ENCODE data around the gene MIB2. TPM values are rescaled to one million over a fixed set of nuclear protein-coding genes. Genes with fewer than 3 reads are reported as not detected.
A peak's percentile ranks its signal among the peaks of the same experiment; 100 is the strongest.

Gene MIB2
- total RNA-seq, 1 donor from 2014 or later: 108 TPM

DNA sequence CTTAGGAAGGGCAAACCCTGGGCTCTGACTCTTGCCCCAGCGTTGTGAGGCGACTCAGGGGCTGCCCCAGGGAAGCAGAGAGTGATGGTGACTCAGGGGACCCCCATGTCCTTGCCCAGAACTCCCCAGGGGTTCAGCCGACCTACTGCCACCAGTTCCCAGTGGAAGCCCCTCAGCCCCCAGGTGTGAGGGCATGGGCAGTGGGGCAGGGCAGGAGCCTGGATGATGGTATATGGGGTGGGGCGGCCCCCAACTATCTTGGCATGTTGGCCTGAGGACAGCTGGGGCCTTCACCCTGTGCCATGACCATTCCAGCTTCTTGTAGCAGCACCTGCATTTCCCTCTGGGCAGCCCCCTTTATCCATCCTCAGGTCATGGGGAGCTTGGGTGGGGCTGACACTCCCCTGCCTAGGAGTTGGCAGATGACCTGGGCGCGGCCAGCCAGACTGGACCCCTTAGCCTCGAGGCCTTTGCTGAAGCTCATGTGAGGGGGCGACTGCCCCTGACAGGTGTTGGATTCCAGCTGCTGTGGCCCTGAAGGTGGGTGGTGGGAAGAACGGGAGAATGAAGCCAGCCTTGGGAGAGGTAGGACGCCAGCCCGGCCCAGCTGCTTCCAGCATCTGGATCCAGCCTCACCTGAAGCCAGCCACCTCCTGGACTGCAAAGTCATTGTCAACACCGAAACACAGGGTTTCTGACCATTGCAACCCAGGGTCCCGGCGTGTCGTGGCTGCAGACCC, 13.6 kb upstream of the MIB2 start:
- H3K4me3 Mint-ChIP-seq (ENCODE audit: unreplicated experiment): no peak overlapping the region
- no peak overlapping the region for H3K27ac Mint-ChIP-seq (ENCODE audit: unreplicated experiment)
- TF ChIP-seq, protein P1, sequence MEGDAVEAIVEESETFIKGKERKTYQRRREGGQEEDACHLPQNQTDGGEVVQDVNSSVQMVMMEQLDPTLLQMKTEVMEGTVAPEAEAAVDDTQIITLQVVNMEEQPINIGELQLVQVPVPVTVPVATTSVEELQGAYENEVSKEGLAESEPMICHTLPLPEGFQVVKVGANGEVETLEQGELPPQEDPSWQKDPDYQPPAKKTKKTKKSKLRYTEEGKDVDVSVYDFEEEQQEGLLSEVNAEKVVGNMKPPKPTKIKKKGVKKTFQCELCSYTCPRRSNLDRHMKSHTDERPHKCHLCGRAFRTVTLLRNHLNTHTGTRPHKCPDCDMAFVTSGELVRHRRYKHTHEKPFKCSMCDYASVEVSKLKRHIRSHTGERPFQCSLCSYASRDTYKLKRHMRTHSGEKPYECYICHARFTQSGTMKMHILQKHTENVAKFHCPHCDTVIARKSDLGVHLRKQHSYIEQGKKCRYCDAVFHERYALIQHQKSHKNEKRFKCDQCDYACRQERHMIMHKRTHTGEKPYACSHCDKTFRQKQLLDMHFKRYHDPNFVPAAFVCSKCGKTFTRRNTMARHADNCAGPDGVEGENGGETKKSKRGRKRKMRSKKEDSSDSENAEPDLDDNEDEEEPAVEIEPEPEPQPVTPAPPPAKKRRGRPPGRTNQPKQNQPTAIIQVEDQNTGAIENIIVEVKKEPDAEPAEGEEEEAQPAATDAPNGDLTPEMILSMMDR (IDR thresholded peaks at IDR 0.05): no peak
- H3K27me3 Mint-ChIP-seq (ENCODE audit: unreplicated experiment): no peaks in the 10 kb centered on the region
- H3K9me3 Mint-ChIP-seq (ENCODE audit: unreplicated experiment): no peaks in the 10 kb centered on the region
- no peaks in the 10 kb centered on the region for H3K36me3 Mint-ChIP-seq (ENCODE audit: unreplicated experiment)
- H3K4me1 Mint-ChIP-seq (ENCODE audit: unreplicated experiment): peaks cover 12% of the 10 kb centered on the region
- no peak for DNase-seq (ENCODE audit: extremely low spot score, unreplicated experiment)

DNA sequence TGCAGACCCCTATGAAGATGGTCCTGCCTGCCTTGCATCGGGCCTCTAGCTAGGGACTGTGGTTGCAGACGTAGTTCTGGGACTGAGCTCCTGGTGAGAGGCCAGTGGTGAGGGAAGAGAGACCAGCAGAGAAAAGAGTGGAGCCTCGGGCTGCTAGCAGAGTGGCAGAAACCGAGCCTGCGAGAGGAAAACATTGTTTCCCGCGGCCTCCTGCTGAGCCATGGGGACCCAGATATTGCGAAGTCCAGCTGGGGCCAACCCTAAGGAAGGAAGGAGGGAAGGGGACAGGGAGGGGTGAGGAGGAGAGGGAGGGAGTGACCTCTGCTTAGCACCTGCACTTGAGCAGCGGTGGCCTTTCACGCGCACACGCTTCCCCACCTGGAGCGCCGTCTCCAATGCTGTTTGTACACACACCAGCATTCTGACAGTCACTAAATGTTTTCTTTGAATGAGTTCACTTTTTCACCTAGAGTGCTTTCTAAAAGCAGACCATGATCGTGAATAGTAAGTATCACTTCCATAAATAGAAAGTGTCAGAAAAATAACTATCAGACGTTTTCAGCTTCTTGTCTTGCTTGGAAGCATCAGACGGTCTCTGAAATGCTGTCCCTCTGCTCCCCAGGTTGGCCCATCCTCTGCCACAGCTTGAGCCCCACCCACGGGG, 12.9 kb upstream of the MIB2 start:
- H3K36me3 Mint-ChIP-seq (ENCODE audit: unreplicated experiment): no peaks in the 10 kb centered on the region
- TF ChIP-seq, protein P1 (IDR thresholded peaks at IDR 0.05): no peak
- H3K4me1 Mint-ChIP-seq (ENCODE audit: unreplicated experiment): peaks cover 10% of the 10 kb centered on the region
- no peak overlapping the region for H3K4me3 Mint-ChIP-seq (ENCODE audit: unreplicated experiment)
- H3K27ac Mint-ChIP-seq (ENCODE audit: unreplicated experiment): no peak overlapping the region
- H3K9me3 Mint-ChIP-seq (ENCODE audit: unreplicated experiment): no peaks in the 10 kb centered on the region
- no peak for DNase-seq (ENCODE audit: extremely low spot score, unreplicated experiment)
- H3K27me3 Mint-ChIP-seq (ENCODE audit: unreplicated experiment): no peaks in the 10 kb centered on the region

DNA sequence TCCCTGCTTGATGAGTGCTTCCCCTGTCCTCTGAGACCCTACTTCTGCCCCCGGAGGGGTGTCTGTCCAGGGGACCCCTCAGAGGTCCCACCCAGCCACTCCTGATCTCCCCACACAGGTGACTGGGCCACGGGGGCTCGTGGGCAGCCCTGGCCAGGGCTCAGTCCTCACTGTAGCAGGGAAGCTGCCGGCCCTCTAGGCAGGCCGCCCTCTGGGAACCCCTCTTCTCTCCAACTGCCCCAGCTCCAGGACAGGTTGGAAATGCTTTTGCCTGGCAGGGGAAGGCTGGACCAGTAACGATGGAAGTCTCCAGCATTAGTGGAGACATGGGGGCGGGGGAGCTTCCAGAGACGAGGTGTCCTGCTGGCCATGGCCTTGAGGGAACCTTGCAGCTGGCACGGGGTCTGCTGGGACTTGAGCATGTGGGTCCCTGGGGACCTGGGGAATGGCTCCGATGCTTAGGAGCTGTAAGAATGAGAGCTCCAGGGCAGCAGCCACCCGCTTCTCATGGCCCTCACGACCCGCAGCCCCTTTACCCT, 12.3 kb upstream of the MIB2 start:
- H3K27me3 Mint-ChIP-seq (ENCODE audit: unreplicated experiment): no peaks in the 10 kb centered on the region

DNA sequence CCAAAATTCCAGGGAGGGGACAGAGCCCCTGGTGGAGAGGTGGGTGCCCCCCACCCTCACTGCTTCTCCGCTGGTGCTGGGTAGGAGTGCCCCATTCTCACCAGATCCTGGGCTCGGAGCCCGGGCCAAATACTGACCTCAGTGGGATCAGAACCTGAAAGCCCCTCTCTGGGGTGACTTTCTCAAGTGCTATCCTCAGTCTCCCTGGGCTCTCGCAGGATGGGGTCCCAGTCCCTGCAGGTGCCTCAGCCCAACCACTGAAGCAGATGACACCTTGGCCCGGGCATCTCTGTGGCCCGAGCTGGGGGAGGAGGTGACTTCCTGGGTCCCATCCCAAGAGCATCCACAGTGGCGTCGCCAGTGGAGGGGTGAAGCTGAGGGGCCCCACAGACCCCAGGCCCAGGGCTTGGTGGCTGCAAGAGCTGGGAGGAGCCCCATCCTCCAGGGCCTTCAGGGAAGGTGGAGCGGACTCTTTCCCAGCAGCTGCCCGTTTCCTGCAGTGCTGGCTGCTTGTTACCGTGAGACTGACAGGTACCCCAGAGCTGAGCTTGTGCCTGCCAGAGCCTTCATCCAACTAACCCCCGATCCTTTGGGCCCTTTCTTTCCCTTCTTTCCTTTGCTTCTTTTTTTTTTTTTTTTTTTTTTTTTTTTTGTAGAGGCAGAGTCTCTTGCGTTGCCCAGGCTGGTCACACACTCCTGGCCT, 11.5 kb upstream of the MIB2 start:
- Mint-ChIP-seq H3K4me3 (ENCODE audit: unreplicated experiment) (no peak overlapping the region), H3K27ac (ENCODE audit: unreplicated experiment) (no peak overlapping the region), H3K4me1 (ENCODE audit: unreplicated experiment) (peaks cover 2% of the 10 kb centered on the region), H3K36me3 (ENCODE audit: unreplicated experiment) (no peaks in the 10 kb centered on the region), H3K9me3 (ENCODE audit: unreplicated experiment) (no peaks in the 10 kb centered on the region), H3K27me3 (ENCODE audit: unreplicated experiment) (no peaks in the 10 kb centered on the region)
- no peak for DNase-seq (ENCODE audit: extremely low spot score, unreplicated experiment)
- TF ChIP-seq, protein P1 (IDR thresholded peaks at IDR 0.05): no peak

More for the DNA sequence above, 12.3 kb upstream of the MIB2 start:
- H3K4me3 Mint-ChIP-seq (ENCODE audit: unreplicated experiment): no peak overlapping the region
- TF ChIP-seq, protein P1 (IDR thresholded peaks at IDR 0.05): no peak
- no peaks in the 10 kb centered on the region for H3K36me3 Mint-ChIP-seq (ENCODE audit: unreplicated experiment)
- H3K9me3 Mint-ChIP-seq (ENCODE audit: unreplicated experiment): no peaks in the 10 kb centered on the region
- peak; percentile 77 for DNase-seq (ENCODE audit: extremely low spot score, unreplicated experiment)
- peaks cover 4% of the 10 kb centered on the region for H3K4me1 Mint-ChIP-seq (ENCODE audit: unreplicated experiment)
- H3K27ac Mint-ChIP-seq (ENCODE audit: unreplicated experiment): no peak overlapping the region
